T-helper 17 cell (primary cell): ENCODE results near the gene GGT6. TPM values are rescaled to one million over a fixed set of nuclear protein-coding genes. Genes with fewer than 3 reads are reported as not detected.

Experiments used
- ATAC-seq: fragments of 150-1000 bp; cut with Tn5 transposase; 2 replicates; pipeline ENCODE4 v1.10.0; 2021; ENCODE audit warnings: mild to moderate bottlenecking, moderate library complexity
- DNase-seq, 3 donors: peaks; one replicate each; pipeline versions ENCODE4 v3.0.0 to v3.0.0-alpha.2; 2020 to 2021
- H3K9me3 ChIP-seq: one replicate; pipeline ENCODE4 v1.7.0; 2013; ENCODE audit warnings: low read length, mild to moderate bottlenecking; ENCODE audit not compliant: control insufficient read depth, poor library complexity, severe bottlenecking
- H3K27ac Mint-ChIP-seq: one replicate; pipeline ENCODE4 v1.8.0; 2022; ENCODE audit warnings: mild to moderate bottlenecking, moderate library complexity, mixed read lengths
- H3K27me3 Mint-ChIP-seq: one replicate; pipeline ENCODE4 v1.8.0; 2022; ENCODE audit warnings: mixed read lengths
- H3K36me3 Mint-ChIP-seq: one replicate; pipeline ENCODE4 v1.8.0; 2022; ENCODE audit warnings: low read depth, mixed read lengths
- H3K4me1 Mint-ChIP-seq: one replicate; pipeline ENCODE4 v1.8.0; 2022; ENCODE audit warnings: mild to moderate bottlenecking, mixed read lengths
- H3K4me3 Mint-ChIP-seq: one replicate; pipeline ENCODE4 v1.8.0; 2022; ENCODE audit warnings: mild to moderate bottlenecking, moderate library complexity, mixed read lengths
- total RNA-seq, 4 donors: library from RNA in 2 of 4; stranded (reverse) in 2 of 4; gene quantifications; one replicate each; pipeline ENCODE4 v1.2.3 and lab custom pipeline; 2022 to 2026

GGT6 gene
- total RNA-seq, 2 donors from 2014 or later, result not detected

GRCh38 chr17:4550534-4551039 is 9.8 kb downstream of the GGT6 start:
- Mint-ChIP-seq H3K27ac (no peak overlapping the region), H3K4me1 (peaks cover 16% of the 10 kb centered on the region), H3K4me3 (no peak overlapping the region), H3K36me3 (no peaks in the 10 kb centered on the region), H3K27me3 (no peaks in the 10 kb centered on the region)
- DNase-seq, result no peak
- no peaks in the 10 kb centered on the region for H3K9me3 ChIP-seq
- ATAC-seq, result no peak

DNA sequence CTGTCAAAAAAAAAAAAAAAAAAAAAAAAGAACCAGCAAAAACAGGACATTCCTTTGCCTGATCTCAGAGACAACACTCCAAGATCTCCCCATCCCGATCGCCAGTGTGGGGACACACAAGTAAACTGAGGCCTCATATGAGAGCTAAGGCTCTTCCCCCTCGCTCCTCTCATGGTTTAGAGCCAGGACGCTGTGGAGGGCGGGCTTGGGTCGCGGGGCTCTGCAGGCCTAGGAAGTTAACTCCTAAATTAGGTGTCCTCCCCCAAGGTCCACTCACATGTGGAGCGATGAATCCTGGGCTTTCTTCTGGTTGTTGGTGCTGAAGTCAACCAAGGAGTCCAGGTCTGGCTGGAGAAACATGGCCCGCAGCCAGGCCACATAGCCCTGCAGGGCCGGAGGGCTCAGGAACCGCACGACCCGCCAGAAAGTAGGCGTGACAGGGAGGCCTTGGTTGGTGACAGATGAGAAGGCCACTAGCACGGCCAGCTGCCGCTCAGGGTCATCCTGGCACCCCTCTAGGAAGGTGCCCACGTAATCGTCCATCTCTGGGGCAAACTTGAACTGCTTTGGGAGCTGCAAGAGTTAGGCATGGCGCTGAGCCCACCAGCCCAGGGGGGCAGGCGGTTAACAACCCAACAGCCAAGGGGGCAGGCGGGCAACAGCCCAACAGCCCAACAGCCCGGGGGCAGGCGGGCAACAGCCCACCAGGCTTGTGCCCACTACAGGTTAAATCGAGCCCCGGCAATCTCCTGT is 10.4 kb downstream of the GGT6 start:
- H3K9me3 ChIP-seq, result no peaks in the 10 kb centered on the region
- ATAC-seq (no peak), DNase-seq (no peak)
- Mint-ChIP-seq H3K27me3 (no peaks in the 10 kb centered on the region), H3K36me3 (no peaks in the 10 kb centered on the region), H3K4me3 (no peak overlapping the region), H3K27ac (no peak overlapping the region), H3K4me1 (peaks cover 11% of the 10 kb centered on the region)

GRCh38 chr17:4548721-4549531 is 11.5 kb downstream of the GGT6 start:
- DNase-seq, result no peak
- Mint-ChIP-seq H3K4me1 (peaks cover 6% of the 10 kb centered on the region), H3K36me3 (no peaks in the 10 kb centered on the region), H3K27me3 (no peaks in the 10 kb centered on the region), H3K27ac (no peak overlapping the region), H3K4me3 (no peak overlapping the region)
- no peak for ATAC-seq
- H3K9me3 ChIP-seq, result no peaks in the 10 kb centered on the region

GRCh38 chr17:4548061-4548461 is 12.3 kb downstream of the GGT6 start:
- H3K9me3 ChIP-seq, result no peaks in the 10 kb centered on the region
- Mint-ChIP-seq H3K36me3 (no peaks in the 10 kb centered on the region), H3K27me3 (no peaks in the 10 kb centered on the region), H3K4me1 (peaks cover 2% of the 10 kb centered on the region), H3K4me3 (no peak overlapping the region), H3K27ac (no peak overlapping the region)
- ATAC-seq (no peak), DNase-seq (no peak)

DNA sequence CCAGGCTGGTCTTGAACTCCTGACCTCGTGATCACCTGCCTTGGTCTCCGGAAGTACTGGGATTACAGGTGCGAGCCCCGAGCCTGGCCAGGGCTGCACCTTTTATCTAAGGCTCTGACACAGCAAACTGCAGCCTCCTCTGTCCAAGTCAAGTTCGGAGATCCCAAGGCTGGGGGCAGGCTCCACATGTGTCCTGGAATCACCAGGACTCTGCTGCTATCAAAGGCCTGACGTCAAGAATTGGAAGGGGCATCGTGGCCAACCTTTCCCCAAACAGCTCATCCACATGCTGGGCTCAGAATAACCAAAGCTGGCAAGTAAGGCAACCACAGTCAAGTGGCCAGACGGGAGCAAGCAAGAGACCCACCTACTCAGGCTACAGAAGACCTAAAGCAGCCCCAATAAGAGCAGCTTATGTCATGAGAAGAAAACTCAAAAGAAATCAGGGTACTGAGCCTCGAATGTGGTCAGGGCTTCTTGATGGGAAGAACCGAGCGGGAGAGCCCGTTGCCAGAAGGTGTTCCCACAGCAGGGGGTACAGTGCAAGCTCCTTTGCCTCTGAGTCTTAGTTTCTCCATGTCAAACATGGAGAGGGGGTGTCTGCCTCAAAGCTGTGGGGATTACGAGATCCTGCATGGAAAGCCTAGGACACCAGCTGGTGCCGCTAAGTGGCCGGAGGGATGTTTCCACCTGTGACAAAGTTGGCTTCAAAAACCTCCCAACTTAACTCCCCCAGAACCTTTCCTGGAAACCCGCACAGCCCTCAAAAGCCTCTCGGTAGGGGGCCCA is 13.1 kb downstream of the GGT6 start:
- H3K36me3 Mint-ChIP-seq, result no peaks in the 10 kb centered on the region
- H3K4me1 Mint-ChIP-seq, result peaks cover 2% of the 10 kb centered on the region
- H3K27ac Mint-ChIP-seq, result peak overlapping the region; percentile 56
- no peak for DNase-seq
- no peaks in the 10 kb centered on the region for H3K9me3 ChIP-seq
- H3K4me3 Mint-ChIP-seq, result no peak overlapping the region
- ATAC-seq, result no peak
- no peaks in the 10 kb centered on the region for H3K27me3 Mint-ChIP-seq

- no peaks in the 10 kb centered on the region for H3K9me3 ChIP-seq
- ATAC-seq (no peak), DNase-seq (no peak)
- Mint-ChIP-seq H3K4me1 (no peaks in the 10 kb centered on the region), H3K27ac (no peak overlapping the region), H3K4me3 (no peak overlapping the region), H3K27me3 (no peaks in the 10 kb centered on the region), H3K36me3 (peaks cover 4% of the 10 kb centered on the region)
These were observed 15.0 kb downstream of the GGT6 start for GRCh38 chr17:4545217-4545951.

- H3K36me3 Mint-ChIP-seq, result peaks cover 4% of the 10 kb centered on the region
- no peaks in the 10 kb centered on the region for H3K27me3 Mint-ChIP-seq
- no peak overlapping the region for H3K27ac Mint-ChIP-seq
- H3K4me1 Mint-ChIP-seq, result no peaks in the 10 kb centered on the region
- ATAC-seq (no peak), DNase-seq (no peak)
- H3K4me3 Mint-ChIP-seq, result no peak overlapping the region
- H3K9me3 ChIP-seq, result no peaks in the 10 kb centered on the region
These were observed 15.5 kb downstream of the GGT6 start for GRCh38 chr17:4544951-4545216.

GRCh38 chr17:4544135-4544950 is 16.0 kb downstream of the GGT6 start:
- peaks cover 4% of the 10 kb centered on the region for H3K36me3 Mint-ChIP-seq
- H3K27me3 Mint-ChIP-seq, result no peaks in the 10 kb centered on the region
- no peak overlapping the region for H3K4me3 Mint-ChIP-seq
- no peak for ATAC-seq
- H3K9me3 ChIP-seq, result no peaks in the 10 kb centered on the region
- DNase-seq, result no peak
- no peaks in the 10 kb centered on the region for H3K4me1 Mint-ChIP-seq
- no peak overlapping the region for H3K27ac Mint-ChIP-seq

GRCh38 chr17:4543557-4544026 is 16.8 kb downstream of the GGT6 start:
- Mint-ChIP-seq H3K36me3 (peaks cover 4% of the 10 kb centered on the region), H3K27ac (no peak overlapping the region), H3K4me3 (no peak overlapping the region), H3K4me1 (no peaks in the 10 kb centered on the region), H3K27me3 (no peaks in the 10 kb centered on the region)
- H3K9me3 ChIP-seq, result no peaks in the 10 kb centered on the region
- no peak for DNase-seq
- ATAC-seq, result no peak

DNA sequence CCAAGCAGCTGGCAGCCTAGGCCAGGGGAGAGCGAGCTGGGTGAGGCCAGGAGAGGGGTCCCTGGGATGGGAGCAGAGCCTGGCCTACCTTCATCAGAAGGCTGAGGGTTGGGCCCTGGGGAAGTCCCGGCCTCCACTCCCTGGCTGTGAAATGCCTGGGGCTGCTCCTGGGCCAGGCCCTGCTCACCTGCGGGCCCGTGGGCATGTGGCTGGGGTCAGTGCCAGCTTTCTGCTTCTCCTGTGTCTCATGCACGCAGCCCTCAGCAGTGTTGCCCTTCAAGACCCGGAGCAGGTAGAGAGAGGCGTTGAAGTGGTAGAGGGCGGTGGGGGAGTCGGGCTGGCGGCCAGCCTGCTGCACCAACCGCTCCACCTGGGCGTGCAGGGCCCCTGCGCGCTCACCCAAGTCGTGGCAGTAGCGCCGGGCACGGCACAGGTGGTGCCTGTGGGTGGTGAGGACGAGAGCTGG is 17.6 kb downstream of the GGT6 start:
- no peak for ATAC-seq
- no peak overlapping the region for H3K27ac Mint-ChIP-seq

GRCh38 chr17:4542003-4542725 is 18.2 kb downstream of the GGT6 start:
- H3K27me3 Mint-ChIP-seq, result no peaks in the 10 kb centered on the region
- no peaks in the 10 kb centered on the region for H3K9me3 ChIP-seq
- H3K4me1 Mint-ChIP-seq, result no peaks in the 10 kb centered on the region
- no peak overlapping the region for H3K27ac Mint-ChIP-seq
- DNase-seq, result no peak
- no peak for ATAC-seq
- peaks cover 4% of the 10 kb centered on the region for H3K36me3 Mint-ChIP-seq
- no peak overlapping the region for H3K4me3 Mint-ChIP-seq

More for the DNA sequence above, 17.6 kb downstream of the GGT6 start:
- Mint-ChIP-seq H3K4me3 (no peak overlapping the region), H3K27me3 (no peaks in the 10 kb centered on the region), H3K4me1 (no peaks in the 10 kb centered on the region), H3K36me3 (peaks cover 4% of the 10 kb centered on the region)
- DNase-seq, result no peak
- no peaks in the 10 kb centered on the region for H3K9me3 ChIP-seq
